HFFc6 (cell line): Measurements from ENCODE around the gene DENND2C. TPM values are rescaled to one million over a fixed set of nuclear protein-coding genes. Genes with fewer than 3 reads are reported as not detected.

Source experiments
- DNase-seq: peaks from one replicate; pipeline ENCODE4 v3.0.0-alpha.2; 2018
- H3K27ac Mint-ChIP-seq: 2 replicates; pipeline ENCODE4 v1.8.0; 2020; ENCODE audit warnings: mild to moderate bottlenecking, mixed read lengths
- H3K27me3 Mint-ChIP-seq: 2 replicates; pipeline ENCODE4 v1.8.0; 2021; ENCODE audit warnings: mild to moderate bottlenecking, moderate library complexity, mixed read lengths; ENCODE audit not compliant: insufficient read depth
- H3K36me3 Mint-ChIP-seq: 2 replicates; pipeline ENCODE4 v1.8.0; 2021; ENCODE audit warnings: low read depth, mixed read lengths
- H3K4me1 Mint-ChIP-seq: 2 replicates; pipeline ENCODE4 v1.8.0; 2020; ENCODE audit warnings: low read depth, mixed read lengths
- H3K4me3 Mint-ChIP-seq: 2 replicates; pipeline ENCODE4 v1.8.0; 2020; ENCODE audit warnings: mild to moderate bottlenecking, moderate library complexity, mixed read lengths
- H3K9me3 Mint-ChIP-seq: 2 replicates; pipeline ENCODE4 v1.8.0; 2020; ENCODE audit warnings: mild to moderate bottlenecking, mixed read lengths
- CTCF ChIP-seq: fragments of 200-600 bp; sonication (generic); IDR thresholded peaks from 2 replicates; pipeline ENCODE4 v1.5.0; 2021; ENCODE audit warnings: antibody characterized with exemption, mild to moderate bottlenecking
- total RNA-seq, 6 experiments: library from RNA; stranded (reverse); fragmentation: NEBNext Ultra II Directional; extraction: Animal tissue kit (Norgen Biotek cat#: 25700); gene quantifications; 2 replicates in 1 of 6; 3 replicates in 5 of 6; pipeline ENCODE4 v1.2.3, GENCODE V29; 2021

Gene DENND2C
- total RNA-seq, 6 experiments from 2014 or later: 1.5 to 2.0 (median 1.8) TPM

- peaks cover 8% of the 10 kb centered on the region for H3K36me3 Mint-ChIP-seq
- TF ChIP-seq CTCF: no peak
- H3K4me1 Mint-ChIP-seq: peaks cover 10% of the 10 kb centered on the region
These were observed 74.2 kb downstream of the DENND2C start for GRCh38 chr1:114595602-114596001.

GRCh38 chr1:114594046-114594445 is 75.8 kb downstream of the DENND2C start:
- no peak overlapping the region for H3K4me3 Mint-ChIP-seq
- TF ChIP-seq CTCF: no peak
- peaks cover 2% of the 10 kb centered on the region; the same call in 1 of the 2 replicates for H3K27me3 Mint-ChIP-seq
- no peak overlapping the region for H3K27ac Mint-ChIP-seq
- H3K9me3 Mint-ChIP-seq: no peaks in the 10 kb centered on the region
- DNase-seq: no peak
- H3K36me3 Mint-ChIP-seq: peaks cover 8% of the 10 kb centered on the region
- peaks cover 10% of the 10 kb centered on the region for H3K4me1 Mint-ChIP-seq

More at GRCh38 chr1:114595602-114596001, 74.2 kb downstream of the DENND2C start:
- Mint-ChIP-seq H3K4me3 (no peak overlapping the region), H3K27me3 (no peaks in the 10 kb centered on the region), H3K27ac (no peak overlapping the region), H3K9me3 (no peaks in the 10 kb centered on the region)
- no peak for DNase-seq

GRCh38 chr1:114589122-114589521 is 80.7 kb downstream of the DENND2C start:
- no peak overlapping the region for H3K4me3 Mint-ChIP-seq
- no peak for DNase-seq
- no peaks in the 10 kb centered on the region for H3K36me3 Mint-ChIP-seq
- no peak overlapping the region for H3K27ac Mint-ChIP-seq
- peaks cover 11% of the 10 kb centered on the region for H3K4me1 Mint-ChIP-seq
- no peaks in the 10 kb centered on the region for H3K9me3 Mint-ChIP-seq
- no peak for TF ChIP-seq CTCF
- H3K27me3 Mint-ChIP-seq: peaks cover 2% of the 10 kb centered on the region; the same call in 1 of the 2 replicates

GRCh38 chr1:114588196-114588689 is 81.6 kb downstream of the DENND2C start:
- no peak overlapping the region for H3K27ac Mint-ChIP-seq
- H3K27me3 Mint-ChIP-seq: peaks cover 2% of the 10 kb centered on the region; the same call in 1 of the 2 replicates
- no peak for TF ChIP-seq CTCF
- no peak overlapping the region for H3K4me3 Mint-ChIP-seq
- peaks cover 11% of the 10 kb centered on the region for H3K4me1 Mint-ChIP-seq
- no peak for DNase-seq
- H3K36me3 Mint-ChIP-seq: no peaks in the 10 kb centered on the region
- H3K9me3 Mint-ChIP-seq: no peaks in the 10 kb centered on the region

- no peak for TF ChIP-seq CTCF
- H3K4me1 Mint-ChIP-seq: peaks cover 17% of the 10 kb centered on the region
- H3K27ac Mint-ChIP-seq: no peak overlapping the region; the same call in 1 of the 2 replicates
- no peaks in the 10 kb centered on the region for H3K36me3 Mint-ChIP-seq
- H3K9me3 Mint-ChIP-seq: no peaks in the 10 kb centered on the region
- DNase-seq: no peak
- peaks cover 2% of the 10 kb centered on the region; the same call in 1 of the 2 replicates for H3K27me3 Mint-ChIP-seq
- H3K4me3 Mint-ChIP-seq: no peak overlapping the region
These were observed 82.5 kb downstream of the DENND2C start for GRCh38 chr1:114587203-114587991.
